Ascending aorta (tissue), 2 donors: Measurements from ENCODE around the gene NR4A1. TPM values are rescaled to one million over a fixed set of nuclear protein-coding genes. Genes with fewer than 3 reads are reported as not detected.

Experiments
- DNase-seq, 2 donors: peaks; one replicate each; pipeline ENCODE4 v3.0.0-alpha.2; 2019; ENCODE audit warnings: low spot score in 2 of 2
- H3K27ac ChIP-seq, 2 donors: fragments of 200-600 bp; sonication (generic); one replicate each; pipeline ENCODE4 v1.5.1; 2016 to 2017; ENCODE audit warnings: mild to moderate bottlenecking in 1 of 2
- H3K27me3 ChIP-seq: fragments of 200-600 bp; sonication (generic); one replicate; pipeline ENCODE4 v1.5.1; 2017
- H3K36me3 ChIP-seq, 2 donors: fragments of 200-600 bp; sonication (generic); one replicate each; pipeline ENCODE4 v1.5.1; 2016
- H3K4me1 ChIP-seq, 2 donors: fragments of 200-600 bp; sonication (generic); one replicate each; pipeline ENCODE4 v1.5.1; 2016 to 2017; ENCODE audit warnings: mild to moderate bottlenecking in 1 of 2
- H3K4me3 ChIP-seq, 2 donors: fragments of 200-600 bp; sonication (generic); one replicate each; pipeline ENCODE4 v1.5.1; 2016 to 2017; ENCODE audit warnings: mild to moderate bottlenecking in 1 of 2
- H3K9me3 ChIP-seq, 2 donors: fragments of 200-600 bp; sonication (generic); one replicate each; pipeline ENCODE4 v1.5.1; 2016
- intact Hi-C: fragments of 100-400 bp; cut with DNase I; formaldehyde crosslinking; loops from one replicate; pipeline ENCODE4 v1.15.1; 2023
- total RNA-seq: library from RNA; depleted of rRNA; stranded (reverse); fragments of >200 nt; gene quantifications from one replicate; pipeline ENCODE4 v1.1.0, GENCODE V29; 2016
- TF ChIP-seq, protein P1 (sequence below), 3 experiments: fragments of 200-600 bp in 2 of 3; fragments of 450-650 bp in 1 of 3; sonication (generic) in 2 of 3; IDR thresholded peaks; one replicate each; pipeline ENCODE4 v1.5.1; 2016 to 2019; ENCODE audit warnings: antibody characterized with exemption in 3 of 3, mild to moderate bottlenecking in 1 of 3, moderate library complexity in 1 of 3

Gene NR4A1
- total RNA-seq, 1 donor from 2014 or later: 722 TPM

DNA sequence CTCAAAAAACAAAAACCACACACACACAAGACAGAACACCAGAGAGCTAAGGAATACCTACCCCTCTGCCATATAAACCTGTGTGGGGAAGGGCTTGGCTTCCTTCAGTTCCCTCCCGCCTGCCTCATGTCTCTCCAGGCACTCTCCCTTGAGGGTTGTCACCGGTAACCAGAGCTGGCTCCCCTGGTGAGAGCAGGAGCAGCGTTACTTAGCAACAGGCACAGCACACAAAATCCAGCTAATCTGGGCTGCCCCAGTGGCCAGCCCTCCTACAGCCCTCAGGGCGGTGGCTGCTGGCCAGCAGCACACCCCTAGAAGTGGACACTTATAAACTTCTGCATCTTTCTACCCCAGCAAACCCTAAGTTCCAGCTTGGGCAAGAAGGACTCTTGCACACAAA is 21.6 kb upstream of the NR4A1 start:
- intact Hi-C loops: loop anchor here (5.0 to 10.0 kb wide), 3 partner anchors 118 to 975 kb away; partner anchors contain the start of gene EIF4B
- Histone ChIP-seq H3K4me3 (no peak overlapping the region), H3K9me3 (no peaks in the 10 kb centered on the region), H3K27ac (no peak overlapping the region), H3K36me3 (no peaks in the 10 kb centered on the region), H3K27me3 (no peaks in the 10 kb centered on the region), H3K4me1 (peaks cover 6 to 32% of the 10 kb centered on the region in 2 donors)
- DNase-seq: no peak
- TF ChIP-seq, protein P1, sequence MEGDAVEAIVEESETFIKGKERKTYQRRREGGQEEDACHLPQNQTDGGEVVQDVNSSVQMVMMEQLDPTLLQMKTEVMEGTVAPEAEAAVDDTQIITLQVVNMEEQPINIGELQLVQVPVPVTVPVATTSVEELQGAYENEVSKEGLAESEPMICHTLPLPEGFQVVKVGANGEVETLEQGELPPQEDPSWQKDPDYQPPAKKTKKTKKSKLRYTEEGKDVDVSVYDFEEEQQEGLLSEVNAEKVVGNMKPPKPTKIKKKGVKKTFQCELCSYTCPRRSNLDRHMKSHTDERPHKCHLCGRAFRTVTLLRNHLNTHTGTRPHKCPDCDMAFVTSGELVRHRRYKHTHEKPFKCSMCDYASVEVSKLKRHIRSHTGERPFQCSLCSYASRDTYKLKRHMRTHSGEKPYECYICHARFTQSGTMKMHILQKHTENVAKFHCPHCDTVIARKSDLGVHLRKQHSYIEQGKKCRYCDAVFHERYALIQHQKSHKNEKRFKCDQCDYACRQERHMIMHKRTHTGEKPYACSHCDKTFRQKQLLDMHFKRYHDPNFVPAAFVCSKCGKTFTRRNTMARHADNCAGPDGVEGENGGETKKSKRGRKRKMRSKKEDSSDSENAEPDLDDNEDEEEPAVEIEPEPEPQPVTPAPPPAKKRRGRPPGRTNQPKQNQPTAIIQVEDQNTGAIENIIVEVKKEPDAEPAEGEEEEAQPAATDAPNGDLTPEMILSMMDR (IDR thresholded peaks at IDR 0.05): no peak

- Histone ChIP-seq H3K27ac (peak overlapping the region; percentile 87 to 97), H3K27me3 (no peaks in the 10 kb centered on the region), H3K4me3 (peak overlapping the region; percentile 54 to 56), H3K36me3 (no peaks in the 10 kb centered on the region), H3K9me3 (no peaks in the 10 kb centered on the region), H3K4me1 (peaks cover 8 to 34% of the 10 kb centered on the region in 2 donors)
- DNase-seq: peak; percentile 68 to 93
- TF ChIP-seq, protein P1 (IDR thresholded peaks at IDR 0.05): no peak
- intact Hi-C loops: loop anchor here (2.0 to 10.0 kb wide), 3 partner anchors 36 to 212 kb away; partner anchors contain the start of gene ATG101
These were observed 18.8 kb upstream of the NR4A1 start for GRCh38 chr12:52032446-52032803.

DNA sequence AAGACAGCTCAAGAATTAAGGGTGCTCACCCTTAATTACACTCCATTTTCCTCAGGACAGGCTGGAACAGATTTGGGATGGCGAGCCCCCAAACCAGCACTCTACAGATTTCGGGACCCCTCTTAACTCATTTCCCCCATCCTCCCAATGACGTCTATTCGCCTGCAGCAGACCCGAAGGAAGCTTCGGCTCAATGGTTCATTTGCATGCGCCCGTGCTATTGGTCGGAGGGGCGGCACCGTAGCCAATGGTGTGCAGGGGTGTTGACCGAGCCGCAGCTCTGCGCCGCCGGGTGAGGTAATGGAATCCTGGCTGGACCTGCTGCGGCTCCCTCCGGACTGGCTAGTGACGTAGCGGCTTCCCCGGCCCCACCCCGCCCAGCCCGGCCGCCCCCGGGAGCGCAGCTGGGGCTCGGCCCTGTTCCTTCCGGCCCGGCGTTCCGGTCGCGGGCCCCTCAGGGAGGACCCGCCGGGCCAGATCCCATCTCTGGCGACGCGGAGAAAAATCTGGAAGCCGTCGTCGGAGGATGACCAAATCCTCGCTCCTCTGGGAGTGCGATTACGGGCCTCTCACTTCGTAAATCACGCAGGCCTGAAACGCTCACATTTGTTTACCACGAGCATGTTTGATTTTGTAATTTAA is 18.3 kb upstream of the NR4A1 start:
- TF ChIP-seq, protein P1 (IDR thresholded peaks at IDR 0.05): no peak
- DNase-seq: peak; percentile 96 to 99
- no peaks in the 10 kb centered on the region for H3K27me3 ChIP-seq
- peak overlapping the region; percentile 54 to 56 for H3K4me3 ChIP-seq
- no peaks in the 10 kb centered on the region for H3K36me3 ChIP-seq
- intact Hi-C loops: loop anchor here (1.0 to 10.0 kb wide), 4 partner anchors 17 to 212 kb away; partner anchors contain the start of gene ATG101
- H3K4me1 ChIP-seq: peaks cover 8 to 34% of the 10 kb centered on the region in 2 donors
- no peaks in the 10 kb centered on the region for H3K9me3 ChIP-seq
- H3K27ac ChIP-seq: peak overlapping the region; percentile 95 to 97

GRCh38 chr12:52033446-52034140 is 17.6 kb upstream of the NR4A1 start:
- no peaks in the 10 kb centered on the region for H3K36me3 ChIP-seq
- DNase-seq: no peak
- H3K4me3 ChIP-seq: peak overlapping the region; percentile 20 to 56
- H3K27ac ChIP-seq: peak overlapping the region; percentile 95 to 97
- no peaks in the 10 kb centered on the region for H3K27me3 ChIP-seq
- peaks cover 8 to 35% of the 10 kb centered on the region in 2 donors for H3K4me1 ChIP-seq
- H3K9me3 ChIP-seq: no peaks in the 10 kb centered on the region
- intact Hi-C loops: loop anchor here (1.0 to 10.0 kb wide), 4 partner anchors 17 to 211 kb away; partner anchors contain the start of gene ATG101
- TF ChIP-seq, protein P1 (IDR thresholded peaks at IDR 0.05): no peak

DNA sequence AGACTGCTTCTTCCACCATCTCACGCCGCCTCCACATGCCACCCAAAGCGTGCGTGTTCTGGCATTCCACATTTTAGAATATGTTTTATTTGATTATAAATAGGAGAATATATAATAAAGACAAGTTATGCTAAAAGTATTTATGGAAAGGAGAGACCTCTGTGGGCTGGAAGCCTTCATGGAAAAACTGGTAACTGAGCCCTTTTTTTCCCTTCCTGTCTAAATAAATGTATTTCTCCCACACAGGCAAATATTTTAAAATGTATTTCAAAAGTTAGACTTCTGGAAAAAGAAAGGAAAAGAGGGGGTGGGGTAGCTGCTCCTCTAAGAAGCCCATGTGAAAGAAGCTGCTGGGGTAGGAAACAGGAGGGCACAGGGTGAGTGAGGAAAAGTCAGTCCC is 16.1 kb upstream of the NR4A1 start:
- intact Hi-C loops: loop anchor here (10.0 kb wide), 1 partner anchor 210 kb away; no protein-coding TSS in a partner anchor
- TF ChIP-seq, protein P1 (IDR thresholded peaks at IDR 0.05): no peak
- Histone ChIP-seq H3K36me3 (no peaks in the 10 kb centered on the region), H3K4me1 (peaks cover 8 to 44% of the 10 kb centered on the region in 2 donors), H3K27ac (peak overlapping the region; percentile 95 to 97), H3K4me3 (no peak overlapping the region), H3K9me3 (no peaks in the 10 kb centered on the region), H3K27me3 (no peaks in the 10 kb centered on the region)
- no peak for DNase-seq
